Mucosa of descending colon (tissue), 3 donors: ENCODE measurements around the gene DYNLT5. TPM values are rescaled to one million over a fixed set of nuclear protein-coding genes. Genes with fewer than 3 reads are reported as not detected.
"Not testable (repeated sequence)": the region's sequence is repeated elsewhere in the genome, so short reads cannot be mapped to it uniquely, and the experiment has no call there.

Source experiments
- ATAC-seq: fragments of 200-7000 bp; cut with Tn5 transposase; one replicate; pipeline ENCODE4 v1.9.1; 2020; ENCODE audit warnings: mild to moderate bottlenecking, moderate library complexity
- DNase-seq, 3 donors: peaks; one replicate each; pipeline ENCODE4 v3.0.0-alpha.2; 2020
- H3K36me3 ChIP-seq: fragments of 200-600 bp; one replicate; pipeline ENCODE4 v1.8.0; 2021; ENCODE audit warnings: low read depth, mild to moderate bottlenecking
- H3K4me1 ChIP-seq: fragments of 200-600 bp; one replicate; pipeline ENCODE4 v1.8.0; 2021; ENCODE audit warnings: low read depth, mild to moderate bottlenecking
- H3K4me3 ChIP-seq: fragments of 200-600 bp; one replicate; pipeline ENCODE4 v1.8.0; 2021; ENCODE audit warnings: mild to moderate bottlenecking
- H3K9me3 ChIP-seq: fragments of 200-600 bp; one replicate; pipeline ENCODE4 v1.8.0; 2021; ENCODE audit warnings: mild to moderate bottlenecking
- intact Hi-C, 2 donors: fragments of 100-400 bp; cut with DNase I in 1 of 2; cut with micrococcal nuclease in 1 of 2; formaldehyde crosslinking; loops; one replicate each; pipeline versions ENCODE4 v1.11.0 to v1.11.1; 2022; cut with DNase I, micrococcal nuclease
- total RNA-seq, 3 donors: library from RNA; stranded (reverse); fragmentation: NEBNext Ultra II Directional in 2 of 3; extraction: Animal tissue kit (Norgen Biotek cat#: 25700) in 2 of 3; gene quantifications; one replicate each; pipeline versions ENCODE4 v1.2.1 to v1.2.4, GENCODE V29; 2021 to 2023
- TF ChIP-seq, protein P1 (sequence below): fragments of 200-600 bp; IDR thresholded peaks from one replicate; pipeline ENCODE4 v1.8.0; 2022; ENCODE audit warnings: antibody characterized with exemption, mild to moderate bottlenecking
- donor health status: DM: no; HTN: no; CAD: no; lungs with moderate emphysema.
- donor health status: DM: no; HTN: no; CAD: no.
- donor health status: DM: no; HTN: yes; CAD: no.

Gene DYNLT5
- total RNA-seq, 3 donors from 2014 or later = 0.65 to 1.9 TPM; not detected in 1

DNA sequence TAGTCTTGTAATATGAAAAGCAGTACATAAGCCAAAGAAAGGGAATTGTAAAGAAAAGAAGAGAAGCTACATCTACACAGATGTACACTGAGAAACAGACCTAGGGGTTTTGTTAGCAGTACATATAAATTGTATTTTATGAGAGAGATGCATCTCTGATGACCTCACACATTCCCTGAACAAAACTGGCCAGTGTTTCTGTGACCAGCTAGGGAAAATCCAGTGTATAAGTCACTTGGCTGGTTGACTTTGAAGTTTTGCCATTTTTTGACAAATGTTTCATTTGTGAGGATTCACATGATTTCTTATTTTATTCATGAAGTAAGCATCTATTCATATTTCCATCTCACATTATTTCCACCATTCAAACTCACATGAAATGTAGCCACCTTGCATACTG, 28.3 kb upstream of the DYNLT5 start:
- H3K9me3 ChIP-seq = no peaks in the 10 kb centered on the region
- H3K4me1 ChIP-seq = no peaks in the 10 kb centered on the region
- H3K4me3 ChIP-seq = no peak overlapping the region
- intact Hi-C loops = no loop called here
- ATAC-seq = no peak
- TF ChIP-seq, protein P1, sequence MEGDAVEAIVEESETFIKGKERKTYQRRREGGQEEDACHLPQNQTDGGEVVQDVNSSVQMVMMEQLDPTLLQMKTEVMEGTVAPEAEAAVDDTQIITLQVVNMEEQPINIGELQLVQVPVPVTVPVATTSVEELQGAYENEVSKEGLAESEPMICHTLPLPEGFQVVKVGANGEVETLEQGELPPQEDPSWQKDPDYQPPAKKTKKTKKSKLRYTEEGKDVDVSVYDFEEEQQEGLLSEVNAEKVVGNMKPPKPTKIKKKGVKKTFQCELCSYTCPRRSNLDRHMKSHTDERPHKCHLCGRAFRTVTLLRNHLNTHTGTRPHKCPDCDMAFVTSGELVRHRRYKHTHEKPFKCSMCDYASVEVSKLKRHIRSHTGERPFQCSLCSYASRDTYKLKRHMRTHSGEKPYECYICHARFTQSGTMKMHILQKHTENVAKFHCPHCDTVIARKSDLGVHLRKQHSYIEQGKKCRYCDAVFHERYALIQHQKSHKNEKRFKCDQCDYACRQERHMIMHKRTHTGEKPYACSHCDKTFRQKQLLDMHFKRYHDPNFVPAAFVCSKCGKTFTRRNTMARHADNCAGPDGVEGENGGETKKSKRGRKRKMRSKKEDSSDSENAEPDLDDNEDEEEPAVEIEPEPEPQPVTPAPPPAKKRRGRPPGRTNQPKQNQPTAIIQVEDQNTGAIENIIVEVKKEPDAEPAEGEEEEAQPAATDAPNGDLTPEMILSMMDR = no peak
- no peak for DNase-seq
- H3K36me3 ChIP-seq = no peaks in the 10 kb centered on the region

GRCh38 chr1:66725885-66726665, 26.2 kb upstream of the DYNLT5 start:
- Histone ChIP-seq H3K4me3 (no peak overlapping the region), H3K9me3 (no peaks in the 10 kb centered on the region), H3K36me3 (no peaks in the 10 kb centered on the region), H3K4me1 (no peaks in the 10 kb centered on the region)
- TF ChIP-seq, protein P1 = peak; percentile 84
- DNase-seq (peak in 2 of 3 donors; percentile 24 to 75), ATAC-seq (peak; percentile 79)
- intact Hi-C loops = no loop called here

GRCh38 chr1:66728021-66728420, 24.2 kb upstream of the DYNLT5 start:
- no peak for DNase-seq
- intact Hi-C loops = no loop called here
- TF ChIP-seq, protein P1 = no peak

DNA sequence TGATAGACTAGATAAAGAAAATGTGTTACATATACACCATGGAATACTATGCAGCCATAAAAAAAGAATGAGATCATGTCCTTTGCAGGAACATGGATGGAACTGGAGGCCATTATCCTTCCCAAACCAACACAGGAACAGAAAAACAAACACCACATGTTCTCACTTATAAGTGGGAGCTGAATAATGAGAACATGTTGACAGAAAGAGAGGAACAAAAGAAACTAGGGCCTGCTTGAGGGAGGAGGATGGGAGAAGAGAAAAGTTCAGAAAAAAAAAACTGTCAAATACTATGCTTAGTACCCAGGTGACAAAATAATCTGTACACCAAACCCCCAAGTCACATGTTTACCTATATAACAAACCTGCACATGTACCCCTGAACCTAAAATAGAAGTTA, 23.5 kb upstream of the DYNLT5 start:
- ATAC-seq, H3K36me3 ChIP-seq, H3K4me1 ChIP-seq, H3K4me3 ChIP-seq, intact Hi-C loops, DNase-seq, H3K9me3 ChIP-seq: not testable (repeated sequence)

More at GRCh38 chr1:66728021-66728420, 24.2 kb upstream of the DYNLT5 start:
- Histone ChIP-seq H3K9me3 (no peaks in the 10 kb centered on the region), H3K4me3 (no peak overlapping the region), H3K36me3 (no peaks in the 10 kb centered on the region), H3K4me1 (no peaks in the 10 kb centered on the region)
- ATAC-seq = no peak

DNA sequence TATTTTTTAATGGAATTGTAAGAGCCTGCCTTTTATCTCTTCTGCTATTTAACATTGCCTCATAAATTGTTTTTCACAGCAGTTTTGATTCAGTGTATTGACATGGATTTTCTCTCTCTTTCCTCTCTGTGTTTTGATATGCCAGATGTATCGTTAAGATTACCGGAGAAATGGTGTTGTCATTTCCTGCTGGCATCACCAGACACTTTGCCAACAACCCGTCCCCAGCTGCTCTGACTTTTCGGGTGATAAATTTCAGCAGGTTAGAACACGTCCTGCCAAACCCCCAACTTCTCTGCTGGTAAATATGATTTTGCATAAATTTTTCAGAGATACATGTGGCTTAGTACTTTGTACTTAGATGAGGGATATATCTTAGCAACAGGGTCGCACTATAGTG, 23.1 kb upstream of the DYNLT5 start:
- Histone ChIP-seq H3K36me3 (no peaks in the 10 kb centered on the region), H3K4me1 (no peaks in the 10 kb centered on the region), H3K4me3 (no peak overlapping the region), H3K9me3 (no peaks in the 10 kb centered on the region)
- ATAC-seq = no peak
- TF ChIP-seq, protein P1 = no peak
- DNase-seq = no peak
- intact Hi-C loops = no loop called here

- no peak for ATAC-seq
- intact Hi-C loops = no loop called here
- Histone ChIP-seq H3K9me3 (no peaks in the 10 kb centered on the region), H3K4me3 (no peak overlapping the region), H3K36me3 (no peaks in the 10 kb centered on the region), H3K4me1 (no peaks in the 10 kb centered on the region)
- TF ChIP-seq, protein P1 = no peak
- DNase-seq = no peak
Measured at GRCh38 chr1:66729523-66729922, 22.7 kb upstream of the DYNLT5 start.
